OCI-LY1 (cell line): ENCODE results near the gene BTBD19.

ENCODE experiments used
- H2AFZ ChIP-seq: fragments of 200-600 bp; sonication (generic), shearing (Covaris generic); 2 replicates; pipeline ENCODE4 v1.6.0; 2014; ENCODE audit warnings: antibody characterized with exemption, mild to moderate bottlenecking, low read length
- H3F3A ChIP-seq: fragments of 200-600 bp; sonication (generic), shearing (Covaris generic); 2 replicates; pipeline ENCODE4 v1.6.0; 2014; ENCODE audit warnings: mild to moderate bottlenecking, antibody characterized with exemption, low read length, moderate library complexity; ENCODE audit not compliant: insufficient read depth
- H3K27ac ChIP-seq: fragments of 200-600 bp; sonication (generic); 2 replicates; pipeline ENCODE4 v1.5.1; 2014; ENCODE audit warnings: low read length, mixed run types, mild to moderate bottlenecking, low read depth; ENCODE audit not compliant: poor library complexity, severe bottlenecking
- H3K27me3 ChIP-seq: fragments of 200-600 bp; sonication (generic); 2 replicates; pipeline ENCODE4 v1.6.0; 2014; ENCODE audit warnings: antibody characterized with exemption, mild to moderate bottlenecking, low read length, moderate library complexity; ENCODE audit not compliant: insufficient read depth
- H3K36me3 ChIP-seq: fragments of 200-600 bp; sonication (generic); 2 replicates; pipeline ENCODE4 v1.6.1; 2014; ENCODE audit warnings: mild to moderate bottlenecking, antibody characterized with exemption, low read length, moderate library complexity, mixed read lengths; ENCODE audit not compliant: insufficient read depth
- H3K4me1 ChIP-seq: fragments of 200-600 bp; sonication (generic); 2 replicates; pipeline ENCODE4 v1.5.1; 2014; ENCODE audit warnings: mild to moderate bottlenecking, low read length, moderate library complexity; ENCODE audit not compliant: insufficient read depth, severe bottlenecking
- H3K4me2 ChIP-seq: fragments of 200-600 bp; sonication (generic), shearing (Covaris generic); 2 replicates; pipeline ENCODE4 v1.6.1; 2014; ENCODE audit warnings: low read length
- H3K4me3 ChIP-seq: fragments of 200-600 bp; sonication (generic); 2 replicates; pipeline ENCODE4 v1.5.1; 2014; ENCODE audit warnings: low read length, low read depth, mild to moderate bottlenecking, mixed read lengths; ENCODE audit not compliant: poor library complexity, severe bottlenecking
- H3K79me2 ChIP-seq: fragments of 200-600 bp; shearing (Covaris generic); 2 replicates; pipeline ENCODE4 v1.6.1; 2016; ENCODE audit warnings: mixed run types, low read length, mixed read lengths; ENCODE audit not compliant: insufficient read depth
- H3K9ac ChIP-seq: fragments of 200-600 bp; sonication (generic), shearing (Covaris generic); 2 replicates; pipeline ENCODE4 v1.6.1; 2014; ENCODE audit warnings: mild to moderate bottlenecking, low read length, mixed read lengths
- H3K9me2 ChIP-seq: fragments of 200-600 bp; sonication (generic), shearing (Covaris generic); 2 replicates; pipeline ENCODE4 v1.6.1; 2014; ENCODE audit warnings: low read depth, mild to moderate bottlenecking, low read length, mixed read lengths
- H3K9me3 ChIP-seq: fragments of 200-600 bp; shearing (Covaris generic); 2 replicates; pipeline ENCODE4 v1.6.1; 2014; ENCODE audit warnings: low read length, mixed read lengths
- H4K20me1 ChIP-seq: fragments of 200-600 bp; sonication (generic), shearing (Covaris generic); 2 replicates; pipeline ENCODE4 v1.6.0; 2016; ENCODE audit warnings: mild to moderate bottlenecking, low read length; ENCODE audit not compliant: insufficient read depth
- CTCF ChIP-seq: fragments of 200-600 bp; sonication (generic), shearing (Covaris generic); IDR thresholded peaks from 2 replicates; pipeline ENCODE4 v1.5.1; 2017; ENCODE audit warnings: mild to moderate bottlenecking, antibody characterized with exemption, low read length, moderate library complexity, mixed read lengths
- EZH2 ChIP-seq: fragments of 200-600 bp; sonication (generic), shearing (Covaris generic); IDR thresholded peaks from 2 replicates; pipeline ENCODE4 v1.8.0; 2017; ENCODE audit warnings: borderline replicate concordance, mixed run types, mild to moderate bottlenecking, antibody characterized with exemption, low read length, moderate library complexity, mixed read lengths

Gene BTBD19

DNA sequence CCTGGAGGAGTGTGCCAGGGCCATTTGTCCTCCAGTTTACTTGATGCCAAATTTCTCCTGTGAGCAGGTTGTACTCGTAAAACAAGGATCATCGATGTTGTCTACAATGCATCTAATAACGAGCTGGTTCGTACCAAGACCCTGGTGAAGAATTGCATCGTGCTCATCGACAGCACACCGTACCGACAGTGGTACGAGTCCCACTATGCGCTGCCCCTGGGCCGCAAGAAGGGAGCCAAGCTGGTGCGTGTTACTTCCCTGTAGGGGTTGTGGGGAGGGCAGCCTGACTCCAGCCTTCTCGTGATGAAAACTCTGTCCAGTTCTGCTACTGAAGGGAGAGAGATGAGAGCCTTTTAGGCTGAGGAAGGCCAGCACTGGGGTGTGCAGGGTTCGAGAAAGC, 30.8 kb upstream of the BTBD19 start:
- Histone ChIP-seq H4K20me1 (no peaks in the 10 kb centered on the region), H3F3A (peaks cover 10% of the 10 kb centered on the region; the same call in 1 of the 2 replicates), H3K9me2 (no peaks in the 10 kb centered on the region), H2AFZ (no peak overlapping the region), H3K79me2 (peaks cover 16% of the 10 kb centered on the region), H3K4me3 (peak overlapping the region; percentile 92), H3K4me2 (peak overlapping the region; percentile 84), H3K4me1 (peaks cover 30% of the 10 kb centered on the region), H3K27ac (peak overlapping the region; percentile 82), H3K36me3 (peaks cover 65% of the 10 kb centered on the region), H3K27me3 (no peaks in the 10 kb centered on the region), H3K9me3 (no peaks in the 10 kb centered on the region), H3K9ac (peak overlapping the region; percentile 94; the same call in 1 of the 2 replicates)
- no peak for TF ChIP-seq EZH2
- TF ChIP-seq CTCF: no peak

DNA sequence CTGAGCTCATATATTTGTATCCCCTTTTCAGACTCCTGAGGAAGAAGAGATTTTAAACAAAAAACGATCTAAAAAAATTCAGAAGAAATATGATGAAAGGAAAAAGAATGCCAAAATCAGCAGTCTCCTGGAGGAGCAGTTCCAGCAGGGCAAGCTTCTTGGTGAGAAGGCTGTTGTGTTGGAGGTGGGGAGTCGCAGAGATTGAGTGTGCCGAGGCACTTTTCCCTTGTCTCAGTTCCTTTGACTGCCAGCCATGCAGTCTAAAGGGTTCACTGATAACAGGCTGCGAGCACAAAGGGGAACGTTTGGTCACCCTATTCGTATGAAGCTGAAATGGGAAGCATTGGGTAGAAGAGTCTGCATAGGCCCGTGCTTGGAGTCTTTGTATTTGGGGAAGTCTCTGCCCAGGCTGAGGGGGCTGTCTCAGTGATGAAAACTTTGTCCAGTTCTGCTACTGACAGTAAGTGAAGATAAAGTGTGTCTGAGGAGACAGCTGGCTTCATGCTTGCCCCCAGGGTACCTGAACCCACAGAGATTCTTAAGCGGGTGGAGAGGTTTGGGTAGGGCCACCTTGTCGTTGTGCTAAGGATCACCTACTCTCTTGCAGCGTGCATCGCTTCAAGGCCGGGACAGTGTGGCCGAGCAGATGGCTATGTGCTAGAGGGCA, 30.2 kb upstream of the BTBD19 start:
- Histone ChIP-seq H3F3A (peaks cover 13% of the 10 kb centered on the region), H3K9me2 (no peaks in the 10 kb centered on the region), H3K36me3 (peaks cover 65% of the 10 kb centered on the region), H3K27me3 (no peaks in the 10 kb centered on the region), H3K9ac (peak overlapping the region; percentile 16; the same call in 1 of the 2 replicates), H3K27ac (peak overlapping the region; percentile 82), H4K20me1 (no peaks in the 10 kb centered on the region), H3K4me1 (peaks cover 32% of the 10 kb centered on the region), H2AFZ (no peak overlapping the region), H3K4me2 (peak overlapping the region; percentile 84), H3K9me3 (no peaks in the 10 kb centered on the region), H3K4me3 (peak overlapping the region; percentile 92), H3K79me2 (peaks cover 16% of the 10 kb centered on the region)
- TF ChIP-seq EZH2: no peak
- TF ChIP-seq CTCF: no peak

- H3K27me3 ChIP-seq: no peaks in the 10 kb centered on the region
- H3K79me2 ChIP-seq: peaks cover 16% of the 10 kb centered on the region
- no peaks in the 10 kb centered on the region for H3K9me2 ChIP-seq
- H4K20me1 ChIP-seq: no peaks in the 10 kb centered on the region
- TF ChIP-seq EZH2 (no peak), CTCF (no peak)
- H3K9ac ChIP-seq: no peak overlapping the region
- no peak overlapping the region for H3K4me3 ChIP-seq
- H3K36me3 ChIP-seq: peaks cover 65% of the 10 kb centered on the region
- peaks cover 40% of the 10 kb centered on the region for H3K4me1 ChIP-seq
- no peak overlapping the region for H3K27ac ChIP-seq
- no peaks in the 10 kb centered on the region for H3K9me3 ChIP-seq
- peaks cover 13% of the 10 kb centered on the region for H3F3A ChIP-seq
- H3K4me2 ChIP-seq: no peak overlapping the region; the same call in 1 of the 2 replicates
- H2AFZ ChIP-seq: no peak overlapping the region
Measured at GRCh38 chr1:44778705-44779576, 29.4 kb upstream of the BTBD19 start.
